ENCODE results near the gene NCKAP5L. TPM values are rescaled to one million over a fixed set of nuclear protein-coding genes. Genes with fewer than 3 reads are reported as not detected.

The NCKAP5L gene
- total RNA-seq, 2 donors from 2014 or later: 21.2 to 24.1 TPM

GRCh38 chr12:49750027-49750995, 77.9 kb downstream of the NCKAP5L start:
- peaks cover 36% of the 10 kb centered on the region for H3K36me3 Mint-ChIP-seq (ENCODE audit: low read depth)
- H3K27me3 Mint-ChIP-seq (ENCODE audit: insufficient read depth): no peaks in the 10 kb centered on the region
- WGBS, 2 experiments (ENCODE audit: insufficient coverage in 1 of 2, insufficient read length in 1 of 2): 64 to 88% methylated on average over 1 to 8 of the region's 8 CpGs
- peak overlapping the region; percentile 7 for H3K27ac Mint-ChIP-seq
- H3K27me3 ChIP-seq (ENCODE audit: control insufficient read depth, insufficient read depth, low read length, poor library complexity, severe bottlenecking): no peaks in the 10 kb centered on the region
- no peak for TF ChIP-seq CTCF (conservative IDR thresholded peaks at IDR 0.05)
- H3K36me3 ChIP-seq (ENCODE audit: control insufficient read depth, insufficient read depth, low read length): peaks cover 61% of the 10 kb centered on the region
- no peak overlapping the region for H3K4me3 Mint-ChIP-seq
- peaks cover 40% of the 10 kb centered on the region for H3K4me1 Mint-ChIP-seq
- no peak overlapping the region for H3K27ac ChIP-seq (ENCODE audit: low read depth, low read length)
- no peak overlapping the region for H3K9ac ChIP-seq (ENCODE audit: extremely low read depth, low read length, poor library complexity, severe bottlenecking)
- no peaks in the 10 kb centered on the region for H3K9me3 Mint-ChIP-seq
- no peaks in the 10 kb centered on the region for H3K9me3 ChIP-seq (ENCODE audit: control insufficient read depth, low read length)
- no peak overlapping the region for H3K4me3 ChIP-seq (ENCODE audit: low read length)
- peaks cover 10% of the 10 kb centered on the region for H3K4me1 ChIP-seq (ENCODE audit: control insufficient read depth, insufficient read depth, low read length)
- DNase-seq: no peak

- Histone ChIP-seq H3K36me3 (ENCODE audit: control insufficient read depth, insufficient read depth, low read length) (peaks cover 59% of the 10 kb centered on the region), H3K9ac (ENCODE audit: extremely low read depth, low read length, poor library complexity, severe bottlenecking) (no peak overlapping the region), H3K9me3 (ENCODE audit: control insufficient read depth, low read length) (no peaks in the 10 kb centered on the region), H3K4me1 (ENCODE audit: control insufficient read depth, insufficient read depth, low read length) (peaks cover 14% of the 10 kb centered on the region), H3K4me3 (ENCODE audit: low read length) (peak overlapping the region; percentile 61), H3K27me3 (ENCODE audit: control insufficient read depth, insufficient read depth, low read length, poor library complexity, severe bottlenecking) (no peaks in the 10 kb centered on the region), H3K27ac (ENCODE audit: low read depth, low read length) (no peak overlapping the region)
- no peak for DNase-seq
- no peaks in the 10 kb centered on the region for H3K9me3 Mint-ChIP-seq
- no peak overlapping the region for H3K27ac Mint-ChIP-seq
- no peak overlapping the region for H3K4me3 Mint-ChIP-seq
- no peak for TF ChIP-seq CTCF (conservative IDR thresholded peaks at IDR 0.05)
- WGBS, 2 experiments (ENCODE audit: insufficient coverage in 1 of 2, insufficient read length in 1 of 2): 93 to 100% methylated on average over 2 to 3 of the region's 3 CpGs
- peaks cover 34% of the 10 kb centered on the region for H3K36me3 Mint-ChIP-seq (ENCODE audit: low read depth)
- no peaks in the 10 kb centered on the region for H3K27me3 Mint-ChIP-seq (ENCODE audit: insufficient read depth)
- peaks cover 50% of the 10 kb centered on the region for H3K4me1 Mint-ChIP-seq
Observed at GRCh38 chr12:49748800-49749199, 79.4 kb downstream of the NCKAP5L start.

GRCh38 chr12:49748306-49748705, 79.9 kb downstream of the NCKAP5L start:
- Histone ChIP-seq H3K27me3 (ENCODE audit: control insufficient read depth, insufficient read depth, low read length, poor library complexity, severe bottlenecking) (no peaks in the 10 kb centered on the region), H3K36me3 (ENCODE audit: control insufficient read depth, insufficient read depth, low read length) (peaks cover 59% of the 10 kb centered on the region), H3K27ac (ENCODE audit: low read depth, low read length) (no peak overlapping the region), H3K9me3 (ENCODE audit: control insufficient read depth, low read length) (no peaks in the 10 kb centered on the region), H3K4me1 (ENCODE audit: control insufficient read depth, insufficient read depth, low read length) (peaks cover 14% of the 10 kb centered on the region), H3K9ac (ENCODE audit: extremely low read depth, low read length, poor library complexity, severe bottlenecking) (no peak overlapping the region), H3K4me3 (ENCODE audit: low read length) (peak overlapping the region; percentile 61)
- TF ChIP-seq CTCF (conservative IDR thresholded peaks at IDR 0.05): no peak
- Mint-ChIP-seq H3K36me3 (ENCODE audit: low read depth) (peaks cover 29% of the 10 kb centered on the region), H3K27ac (no peak overlapping the region), H3K4me3 (no peak overlapping the region), H3K4me1 (peaks cover 54% of the 10 kb centered on the region), H3K27me3 (ENCODE audit: insufficient read depth) (no peaks in the 10 kb centered on the region), H3K9me3 (no peaks in the 10 kb centered on the region)
- no CpG with 5 or more reads among the region's 1 CpG for WGBS, 2 experiments (ENCODE audit: insufficient coverage in 1 of 2, insufficient read length in 1 of 2)
- DNase-seq: no peak
